ENCODE data around the gene CPE.

Gene CPE

DNA sequence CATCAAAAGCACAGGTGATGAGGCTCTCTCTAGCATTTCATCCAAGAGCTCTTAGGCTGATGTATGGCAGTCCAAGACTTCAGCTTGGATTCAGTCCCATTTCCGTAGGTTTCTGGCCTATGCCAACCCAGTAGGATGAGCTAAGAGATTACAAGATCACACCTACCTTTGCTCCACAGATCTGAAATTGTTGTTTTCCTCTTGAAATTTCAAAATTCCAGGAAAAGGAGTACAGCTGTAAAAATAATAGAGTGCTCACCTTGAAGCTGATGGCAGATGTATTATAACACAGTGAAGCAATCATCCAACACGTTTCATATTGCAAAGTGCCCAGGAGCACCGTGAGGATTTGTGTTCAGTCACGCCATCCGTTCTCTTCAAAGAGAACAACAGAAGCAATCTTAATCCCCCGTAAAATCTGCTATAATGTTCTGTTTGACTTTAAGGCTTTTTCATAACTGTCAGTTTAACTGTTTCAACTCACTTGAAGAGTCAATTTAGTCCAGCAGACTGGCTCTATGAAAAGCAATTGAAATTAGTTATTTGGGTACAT, 137.5 kb downstream of the CPE start:
- no peak for DNase-seq

DNA sequence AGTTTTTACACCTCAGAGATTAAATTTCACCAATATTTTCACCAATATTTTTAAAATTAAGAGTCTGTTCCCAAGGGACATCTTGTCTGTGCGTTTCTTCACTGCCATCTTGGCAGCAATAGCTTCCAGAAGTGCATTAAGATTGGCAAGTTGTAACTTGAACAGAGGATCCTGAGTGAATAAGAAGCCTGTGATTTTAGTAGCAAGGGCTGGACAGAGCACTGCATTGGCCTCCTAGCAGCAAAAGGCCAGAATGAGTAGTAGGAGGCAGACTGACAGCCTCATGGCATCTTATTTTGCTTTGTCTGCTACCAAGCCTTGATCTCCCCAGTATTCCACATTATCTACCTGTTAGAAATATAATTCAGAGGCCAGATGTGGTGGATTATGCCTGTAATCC, 138.4 kb downstream of the CPE start:
- no peak for DNase-seq

DNA sequence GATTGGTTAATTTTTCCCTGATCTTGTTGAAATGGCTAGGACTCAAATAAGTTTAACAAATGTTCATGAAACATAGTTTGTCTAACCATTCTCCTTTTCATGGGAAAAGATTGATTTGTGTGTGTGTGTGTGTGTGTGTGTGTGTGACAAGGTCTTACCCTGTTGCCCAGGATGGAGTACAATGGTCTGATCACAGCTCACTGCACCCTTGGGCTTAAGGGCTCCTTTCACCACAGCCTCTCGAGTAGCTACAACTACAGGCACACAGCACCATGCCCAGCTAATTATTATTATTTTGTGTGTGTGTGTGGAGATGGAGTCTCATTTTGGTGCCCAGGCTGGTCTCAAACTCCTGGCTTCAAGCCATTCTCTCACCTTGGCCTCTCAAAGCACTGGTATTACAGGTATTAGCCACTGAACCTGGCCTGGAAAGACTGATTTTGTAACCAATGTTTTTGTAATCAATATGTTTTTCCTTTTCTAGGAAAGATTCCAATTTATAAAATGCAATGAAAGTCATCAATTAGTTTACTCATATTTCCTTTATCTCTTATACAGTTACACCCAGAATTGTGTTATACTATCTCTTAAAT, 139.3 kb downstream of the CPE start:
- no peak for DNase-seq

DNA sequence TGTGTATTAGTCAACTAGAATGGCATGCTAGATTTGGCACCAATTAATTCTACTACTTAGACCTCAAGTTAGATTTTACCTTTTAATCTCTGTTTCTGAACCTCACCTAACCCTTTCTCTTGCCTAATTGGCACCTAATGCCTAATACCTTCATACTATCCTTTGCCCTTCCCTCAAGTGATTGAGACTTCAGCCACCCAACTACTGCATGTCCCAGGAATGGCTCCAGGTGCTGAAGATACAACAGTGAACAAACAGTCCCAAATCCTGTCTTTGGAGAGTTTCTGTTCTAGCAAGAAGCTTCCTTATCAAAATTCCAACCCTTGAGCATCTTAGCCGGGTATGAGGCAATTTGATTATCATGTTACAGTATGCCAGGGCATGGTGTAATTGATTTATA, 139.9 kb downstream of the CPE start:
- DNase-seq: no peak

DNA sequence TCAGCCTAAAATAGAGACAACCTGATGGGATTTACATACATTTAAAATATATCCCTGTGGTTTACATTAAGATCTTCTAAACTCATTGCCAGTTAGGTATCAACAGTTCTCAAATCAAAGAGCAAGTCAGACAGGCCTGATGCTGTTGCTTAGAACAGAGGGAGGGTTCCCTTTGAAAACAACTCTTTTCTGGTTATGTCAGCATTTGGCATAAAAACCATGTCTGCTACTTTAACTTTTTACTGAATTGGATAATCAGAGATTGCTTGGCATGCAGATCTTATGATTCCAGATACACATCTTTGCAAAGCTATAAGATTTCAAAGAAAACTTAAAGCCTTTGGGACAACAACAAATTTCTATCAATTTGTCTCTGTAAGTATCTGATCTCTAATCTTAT, 140.8 kb downstream of the CPE start:
- no peak for DNase-seq

DNA sequence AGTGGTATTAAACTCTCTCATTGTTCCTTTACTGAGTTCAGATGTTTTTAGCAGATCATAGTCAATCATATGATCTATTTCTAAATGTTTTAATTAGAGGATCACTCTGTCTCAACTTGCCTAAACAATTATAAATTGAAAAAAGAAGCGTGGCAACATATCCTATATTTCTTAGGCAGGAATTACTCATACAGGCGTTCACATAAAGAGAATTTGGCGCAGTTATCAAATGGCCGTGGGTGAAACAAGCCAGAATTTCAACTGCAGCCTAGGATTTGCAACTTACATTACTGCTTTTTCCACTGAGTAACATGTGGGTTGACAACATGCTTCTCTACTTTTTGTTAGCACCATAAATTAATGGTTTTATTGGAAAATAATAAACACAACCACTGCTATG, 141.3 kb downstream of the CPE start:
- no peak for DNase-seq

DNA sequence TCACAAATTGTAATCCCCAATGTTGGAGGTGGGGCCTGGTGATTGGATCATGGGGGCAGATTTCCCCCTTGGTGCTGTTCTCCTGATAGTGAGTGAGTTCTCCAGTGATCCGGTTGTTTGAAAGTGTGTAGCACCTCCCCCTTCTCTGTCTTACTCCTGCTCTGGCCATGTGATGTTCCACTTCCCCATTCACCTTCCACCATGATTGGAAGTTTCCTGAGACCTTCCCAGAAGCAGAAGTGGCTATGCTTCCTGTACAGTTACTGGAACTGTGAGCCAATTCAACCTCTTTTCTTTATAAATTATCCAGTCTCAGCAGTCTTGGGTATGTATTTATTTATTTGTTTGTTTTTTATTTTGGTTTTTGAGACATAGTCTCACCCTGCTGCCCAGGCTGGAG, 143.2 kb downstream of the CPE start:
- no peak for DNase-seq

DNA sequence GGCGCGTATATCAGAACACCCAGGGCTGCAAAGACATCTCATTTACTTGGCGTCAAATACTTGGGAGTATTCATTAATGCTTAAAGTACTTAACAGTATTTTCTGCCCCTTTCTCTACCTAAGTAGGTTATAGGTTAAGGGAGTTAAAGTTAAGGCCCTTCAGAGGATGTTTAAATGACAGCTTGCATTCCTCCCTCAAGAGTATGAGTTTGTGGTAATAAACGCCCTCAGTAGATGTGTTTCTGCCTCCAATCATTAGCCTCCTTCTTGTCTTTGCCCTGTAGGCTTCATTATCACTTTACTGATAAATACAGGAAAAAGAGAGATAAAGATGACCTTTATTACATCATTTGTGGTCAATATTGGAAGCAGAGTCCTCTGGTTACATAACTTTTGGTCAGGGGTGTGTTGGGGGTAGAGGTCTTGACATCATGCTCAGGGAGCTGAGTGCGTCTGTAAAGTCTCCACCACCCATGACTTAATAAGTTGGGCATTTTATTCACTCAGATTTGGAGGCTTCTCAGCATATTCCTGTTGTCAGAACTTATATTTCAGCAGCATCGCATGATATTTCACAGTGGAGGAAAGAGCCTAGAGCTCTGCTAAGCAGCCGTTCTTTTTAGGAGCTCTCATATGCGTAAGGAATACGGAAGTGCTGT, 145.9 kb downstream of the CPE start:
- DNase-seq: no peak

DNA sequence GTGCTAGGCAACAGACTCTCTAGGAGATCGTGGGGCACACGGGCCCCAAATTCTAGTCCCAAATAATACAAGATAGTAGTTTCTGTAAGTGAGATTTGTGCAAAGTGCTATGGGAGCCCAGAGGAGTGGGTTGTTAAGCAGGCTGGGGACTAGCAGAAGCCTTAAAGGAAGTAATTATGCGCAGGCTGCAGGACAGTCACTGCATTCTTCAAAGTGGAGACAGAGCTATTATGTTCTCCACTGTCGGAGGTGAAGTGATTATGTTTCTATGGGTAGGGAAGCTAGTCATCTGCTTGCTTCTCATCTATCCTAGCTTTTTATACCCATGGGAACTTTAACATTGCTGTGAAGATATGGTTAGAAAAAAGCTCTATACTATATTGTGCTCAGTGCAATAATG, 154.2 kb downstream of the CPE start:
- DNase-seq: no peak

DNA sequence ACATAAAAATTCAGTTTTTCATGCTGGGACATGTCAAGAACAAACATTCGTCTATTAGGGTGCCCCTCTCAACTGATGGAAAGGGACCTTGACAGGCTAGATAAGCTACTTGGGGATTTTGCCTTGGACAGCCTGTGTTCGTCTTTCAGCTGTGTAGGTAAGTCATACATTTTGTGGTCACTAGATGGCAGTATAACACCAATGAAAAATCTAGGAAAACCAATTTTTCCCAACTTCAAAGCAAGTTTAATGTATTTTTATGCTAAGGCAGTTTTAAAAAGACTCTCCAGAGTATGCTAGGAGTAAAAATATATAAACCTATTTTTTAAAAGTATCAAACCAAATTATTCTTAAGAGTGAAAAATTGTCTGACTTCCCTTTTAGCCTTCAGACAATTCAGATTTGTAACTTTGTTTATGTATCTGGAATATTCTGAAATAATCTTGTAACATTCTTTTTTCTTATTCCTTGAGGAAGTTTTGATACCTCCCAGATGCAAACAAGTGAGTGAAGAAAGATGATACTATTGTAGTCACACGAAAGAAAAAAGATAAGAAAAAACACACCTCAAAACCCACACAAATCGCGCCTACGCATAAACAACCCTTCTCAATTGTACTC, 158.3 kb downstream of the CPE start:
- DNase-seq: no peak

DNA sequence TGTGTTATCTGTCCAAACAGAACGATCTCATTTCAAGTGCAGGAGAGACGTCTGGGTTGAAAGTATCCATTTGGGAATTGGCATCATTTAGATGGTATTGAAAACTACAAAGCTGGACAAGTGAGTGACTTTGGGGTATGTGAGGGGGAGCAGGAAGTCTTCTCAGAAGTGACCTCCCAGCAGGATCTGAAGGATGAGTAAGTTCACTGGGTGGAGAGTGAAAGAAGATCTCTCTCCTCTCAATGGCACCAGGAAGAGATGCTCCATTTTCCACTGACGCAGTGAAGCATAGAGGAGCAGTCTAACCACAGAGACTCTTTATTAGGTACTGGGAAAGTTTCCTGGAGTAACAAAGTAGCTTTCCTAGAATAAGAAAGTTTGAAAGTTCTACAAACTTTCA, 161.0 kb downstream of the CPE start:
- DNase-seq: no peak

DNA sequence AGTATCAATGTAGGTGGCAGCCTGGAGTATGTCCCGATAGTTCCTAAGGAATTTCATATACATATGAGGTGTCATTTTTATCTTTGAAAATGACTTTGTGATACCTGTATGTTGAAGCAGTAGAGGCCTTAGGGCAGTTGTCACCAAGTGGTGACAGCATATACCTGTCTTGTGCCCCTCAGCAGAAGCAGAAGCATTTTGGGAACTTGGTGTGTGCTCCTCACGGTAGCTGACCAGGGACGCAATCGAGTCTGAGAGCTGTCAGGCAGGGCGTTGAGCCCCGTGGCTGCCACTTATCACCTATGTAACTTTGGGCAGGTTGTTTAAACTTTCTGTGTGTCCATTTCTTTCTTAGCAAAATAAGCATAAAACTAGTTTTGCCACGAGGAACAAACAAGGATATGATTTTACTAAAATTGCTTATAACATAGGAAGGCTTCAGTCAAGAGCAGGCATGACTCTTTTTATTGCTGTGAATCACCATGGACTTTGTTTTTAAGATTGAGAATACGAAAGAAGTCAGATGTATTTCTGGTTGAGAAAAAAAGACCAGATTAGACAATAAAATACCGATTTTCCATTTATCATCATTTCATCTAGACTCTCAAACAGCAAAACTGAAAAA, 161.5 kb downstream of the CPE start:
- no peak for DNase-seq

DNA sequence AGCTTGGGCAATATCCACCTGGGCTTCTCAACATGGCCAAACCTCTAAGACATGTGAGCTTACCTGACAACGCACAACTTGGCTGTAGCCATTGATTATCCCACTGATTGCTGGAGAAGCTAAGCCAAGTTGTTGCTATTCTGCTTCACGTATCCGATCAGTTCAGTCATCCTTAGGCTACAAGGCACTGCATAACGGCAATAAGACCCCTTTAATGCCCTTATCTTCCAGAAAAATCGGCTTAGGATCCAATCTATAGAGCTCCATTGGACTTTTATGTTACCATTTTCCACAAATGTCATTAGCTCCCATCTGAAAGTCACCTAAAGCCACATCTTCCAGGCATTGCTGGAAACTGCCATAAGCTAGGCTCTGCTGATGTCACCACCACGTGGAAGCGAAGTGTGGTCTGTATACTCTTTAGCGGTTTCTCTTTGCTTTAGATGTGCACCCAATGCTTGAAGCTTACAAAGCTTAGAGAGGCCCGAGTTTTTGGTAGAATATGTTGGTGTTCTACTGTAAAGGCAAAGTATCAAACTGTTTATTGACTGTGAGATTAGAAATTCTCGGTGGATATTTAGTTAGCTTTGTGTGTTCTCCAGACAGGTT, 163.1 kb downstream of the CPE start:
- no peak for DNase-seq

DNA sequence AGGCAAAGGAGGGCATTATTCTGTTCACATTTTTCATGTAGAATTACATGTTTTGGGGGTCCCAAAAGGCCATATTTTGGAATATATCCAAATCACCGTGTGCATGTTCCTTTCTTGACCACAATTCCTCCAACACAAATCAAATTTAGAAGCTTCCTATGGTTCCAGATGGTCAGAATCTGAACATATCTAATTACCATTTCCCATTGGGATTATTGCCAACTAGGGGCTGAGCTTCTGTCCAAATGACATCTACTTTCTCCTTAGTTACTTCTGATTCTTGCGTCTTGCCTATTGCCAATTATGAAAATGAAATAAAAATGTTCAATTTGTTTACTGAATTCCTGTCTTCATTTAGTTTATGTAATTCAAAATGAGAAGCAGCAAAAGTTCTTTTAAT, 163.7 kb downstream of the CPE start:
- DNase-seq: no peak

Data from NCI-H1436 treated with DMSO at 0.1 percent for 48 hours (cell line).